ENCODE measurements around the gene C11orf54.

The C11orf54 gene

GRCh38 chr11:93813974-93814373, 72.5 kb downstream of the C11orf54 start:
- no peak for DNase-seq (ENCODE audit: low read depth)
- no peak for TF ChIP-seq POLR2A (IDR thresholded peaks at IDR 0.05; ENCODE audit: extremely low read depth, insufficient read length)
- TF ChIP-seq MYC (IDR thresholded peaks at IDR 0.05; ENCODE audit: low read depth, low read length), result no peak
- TF ChIP-seq, protein P1, sequence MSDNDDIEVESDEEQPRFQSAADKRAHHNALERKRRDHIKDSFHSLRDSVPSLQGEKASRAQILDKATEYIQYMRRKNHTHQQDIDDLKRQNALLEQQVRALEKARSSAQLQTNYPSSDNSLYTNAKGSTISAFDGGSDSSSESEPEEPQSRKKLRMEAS (IDR thresholded peaks at IDR 0.05; ENCODE audit: low read depth, low read length), result no peak
- TF ChIP-seq CTCF (IDR thresholded peaks at IDR 0.05; ENCODE audit: low read depth, low read length), result no peak
- H3K4me3 ChIP-seq (ENCODE audit: low read depth, low read length), result no peak overlapping the region

All from NB4 (cell line).